GM18861 (cell line): ENCODE results near the gene FEZF1.
"Not testable (repeated sequence)": the region's sequence is repeated elsewhere in the genome, so short reads cannot be mapped to it uniquely, and the experiment has no call there.

Source experiments
- ATAC-seq: cut with Tn5 transposase; IDR thresholded peaks from one replicate; pipeline ENCODE4 v1.9.1; 2021; ENCODE audit not compliant: unreplicated experiment

The FEZF1 gene

GRCh38 chr7:122309421-122309820 is 4.9 kb upstream of the FEZF1 start:
- no peak for ATAC-seq

GRCh38 chr7:122307228-122307621 is 2.7 kb upstream of the FEZF1 start:
- no peak for ATAC-seq

- ATAC-seq = no peak
Measured at GRCh38 chr7:122306320-122307227, 2.0 kb upstream of the FEZF1 start.

- no peak for ATAC-seq
Measured at GRCh38 chr7:122305475-122306319, 1.1 kb upstream of the FEZF1 start.

- no peak for ATAC-seq
Measured at GRCh38 chr7:122304996-122305421, 459 bp upstream of the FEZF1 start.

- no peak for ATAC-seq
Measured at GRCh38 chr7:122303531-122304318, 825 bp downstream of the FEZF1 start.

GRCh38 chr7:122302761-122303530 is 1.6 kb downstream of the FEZF1 start:
- ATAC-seq = no peak

GRCh38 chr7:122301858-122302760 is 2.4 kb downstream of the FEZF1 start:
- no peak for ATAC-seq

- no peak for ATAC-seq
Measured at GRCh38 chr7:122300956-122301833, 3.4 kb downstream of the FEZF1 start.

GRCh38 chr7:122300211-122300932 is 4.2 kb downstream of the FEZF1 start:
- no peak for ATAC-seq

GRCh38 chr7:122299624-122300210 is 4.8 kb downstream of the FEZF1 start:
- ATAC-seq = no peak

- ATAC-seq = no peak
Measured at GRCh38 chr7:122298618-122299017, 5.9 kb downstream of the FEZF1 start.

GRCh38 chr7:122298131-122298530 is 6.4 kb downstream of the FEZF1 start:
- no peak for ATAC-seq

GRCh38 chr7:122291189-122291588 is 13.4 kb downstream of the FEZF1 start:
- no peak for ATAC-seq

- no peak for ATAC-seq
Measured at GRCh38 chr7:122290476-122290875, 14.1 kb downstream of the FEZF1 start.

GRCh38 chr7:122289426-122289825 is 15.1 kb downstream of the FEZF1 start:
- ATAC-seq = no peak

- not testable (repeated sequence) for ATAC-seq
Measured at GRCh38 chr7:122284608-122285007, 19.9 kb downstream of the FEZF1 start.
